OCI-LY1 (cell line): ENCODE measurements around the gene ALKBH2.

Experiments
- H2AFZ ChIP-seq: fragments of 200-600 bp; sonication (generic), shearing (Covaris generic); 2 replicates; pipeline ENCODE4 v1.6.0; 2014; ENCODE audit warnings: antibody characterized with exemption, mild to moderate bottlenecking, low read length
- H3F3A ChIP-seq: fragments of 200-600 bp; sonication (generic), shearing (Covaris generic); 2 replicates; pipeline ENCODE4 v1.6.0; 2014; ENCODE audit warnings: mild to moderate bottlenecking, antibody characterized with exemption, low read length, moderate library complexity; ENCODE audit not compliant: insufficient read depth
- H3K27ac ChIP-seq: fragments of 200-600 bp; sonication (generic); 2 replicates; pipeline ENCODE4 v1.5.1; 2014; ENCODE audit warnings: low read length, mixed run types, mild to moderate bottlenecking, low read depth; ENCODE audit not compliant: poor library complexity, severe bottlenecking
- H3K27me3 ChIP-seq: fragments of 200-600 bp; sonication (generic); 2 replicates; pipeline ENCODE4 v1.6.0; 2014; ENCODE audit warnings: antibody characterized with exemption, mild to moderate bottlenecking, low read length, moderate library complexity; ENCODE audit not compliant: insufficient read depth
- H3K36me3 ChIP-seq: fragments of 200-600 bp; sonication (generic); 2 replicates; pipeline ENCODE4 v1.6.1; 2014; ENCODE audit warnings: mild to moderate bottlenecking, antibody characterized with exemption, low read length, moderate library complexity, mixed read lengths; ENCODE audit not compliant: insufficient read depth
- H3K4me1 ChIP-seq: fragments of 200-600 bp; sonication (generic); 2 replicates; pipeline ENCODE4 v1.5.1; 2014; ENCODE audit warnings: mild to moderate bottlenecking, low read length, moderate library complexity; ENCODE audit not compliant: insufficient read depth, severe bottlenecking
- H3K4me2 ChIP-seq: fragments of 200-600 bp; sonication (generic), shearing (Covaris generic); 2 replicates; pipeline ENCODE4 v1.6.1; 2014; ENCODE audit warnings: low read length
- H3K4me3 ChIP-seq: fragments of 200-600 bp; sonication (generic); 2 replicates; pipeline ENCODE4 v1.5.1; 2014; ENCODE audit warnings: low read length, low read depth, mild to moderate bottlenecking, mixed read lengths; ENCODE audit not compliant: poor library complexity, severe bottlenecking
- H3K79me2 ChIP-seq: fragments of 200-600 bp; shearing (Covaris generic); 2 replicates; pipeline ENCODE4 v1.6.1; 2016; ENCODE audit warnings: mixed run types, low read length, mixed read lengths; ENCODE audit not compliant: insufficient read depth
- H3K9ac ChIP-seq: fragments of 200-600 bp; sonication (generic), shearing (Covaris generic); 2 replicates; pipeline ENCODE4 v1.6.1; 2014; ENCODE audit warnings: mild to moderate bottlenecking, low read length, mixed read lengths
- H3K9me2 ChIP-seq: fragments of 200-600 bp; sonication (generic), shearing (Covaris generic); 2 replicates; pipeline ENCODE4 v1.6.1; 2014; ENCODE audit warnings: low read depth, mild to moderate bottlenecking, low read length, mixed read lengths
- H3K9me3 ChIP-seq: fragments of 200-600 bp; shearing (Covaris generic); 2 replicates; pipeline ENCODE4 v1.6.1; 2014; ENCODE audit warnings: low read length, mixed read lengths
- H4K20me1 ChIP-seq: fragments of 200-600 bp; sonication (generic), shearing (Covaris generic); 2 replicates; pipeline ENCODE4 v1.6.0; 2016; ENCODE audit warnings: mild to moderate bottlenecking, low read length; ENCODE audit not compliant: insufficient read depth
- CTCF ChIP-seq: fragments of 200-600 bp; sonication (generic), shearing (Covaris generic); IDR thresholded peaks from 2 replicates; pipeline ENCODE4 v1.5.1; 2017; ENCODE audit warnings: mild to moderate bottlenecking, antibody characterized with exemption, low read length, moderate library complexity, mixed read lengths
- EZH2 ChIP-seq: fragments of 200-600 bp; sonication (generic), shearing (Covaris generic); IDR thresholded peaks from 2 replicates; pipeline ENCODE4 v1.8.0; 2017; ENCODE audit warnings: borderline replicate concordance, mixed run types, mild to moderate bottlenecking, antibody characterized with exemption, low read length, moderate library complexity, mixed read lengths

The ALKBH2 gene

GRCh38 chr12:109116611-109116949 is 23.3 kb upstream of the ALKBH2 start:
- no peaks in the 10 kb centered on the region for H3K4me1 ChIP-seq
- no peak overlapping the region for H3K27ac ChIP-seq
- no peaks in the 10 kb centered on the region for H3K9me2 ChIP-seq
- H3K36me3 ChIP-seq, result no peaks in the 10 kb centered on the region
- no peaks in the 10 kb centered on the region for H3K79me2 ChIP-seq
- no peaks in the 10 kb centered on the region for H3K27me3 ChIP-seq
- H3K4me3 ChIP-seq, result no peak overlapping the region
- H3K9ac ChIP-seq, result no peak overlapping the region
- no peaks in the 10 kb centered on the region for H4K20me1 ChIP-seq
- H2AFZ ChIP-seq, result no peak overlapping the region
- no peaks in the 10 kb centered on the region for H3F3A ChIP-seq
- no peak overlapping the region for H3K4me2 ChIP-seq
- no peaks in the 10 kb centered on the region for H3K9me3 ChIP-seq
- TF ChIP-seq EZH2, result no peak
- TF ChIP-seq CTCF, result no peak

GRCh38 chr12:109115758-109116610 is 22.7 kb upstream of the ALKBH2 start, which contains the start of gene ACACB:
TSS of gene ACACB (plus strand) at chr12:109116587. CDS start at chr12:109139406, 22,819 bp downstream.
- no peak within 1 kb of the TSS for H3K27ac ChIP-seq

GRCh38 chr12:109115404-109115757 is 22.1 kb upstream of the ALKBH2 start:
- Histone ChIP-seq H2AFZ (no peak overlapping the region), H3K27ac (no peak overlapping the region), H3K79me2 (no peaks in the 10 kb centered on the region), H3K36me3 (no peaks in the 10 kb centered on the region), H3K27me3 (no peaks in the 10 kb centered on the region), H3K9ac (no peak overlapping the region), H3K4me3 (no peak overlapping the region), H4K20me1 (no peaks in the 10 kb centered on the region), H3K4me1 (no peaks in the 10 kb centered on the region), H3K4me2 (no peak overlapping the region), H3K9me3 (no peaks in the 10 kb centered on the region), H3K9me2 (no peaks in the 10 kb centered on the region), H3F3A (no peaks in the 10 kb centered on the region)
- TF ChIP-seq CTCF (no peak), EZH2 (no peak)

More at GRCh38 chr12:109115758-109116610, 22.7 kb upstream of the ALKBH2 start, which contains the start of gene ACACB:
- Histone ChIP-seq H3K4me1 (no peaks in the 10 kb centered on the region), H2AFZ (no peak within 1 kb of the TSS), H3K4me2 (no peak within 1 kb of the TSS), H4K20me1 (no peaks in the 10 kb centered on the region), H3K79me2 (no peaks in the 10 kb centered on the region), H3K9ac (no peak within 1 kb of the TSS), H3F3A (no peaks in the 10 kb centered on the region), H3K9me2 (no peaks in the 10 kb centered on the region), H3K4me3 (no peak within 1 kb of the TSS), H3K9me3 (no peaks in the 10 kb centered on the region), H3K36me3 (no peaks in the 10 kb centered on the region), H3K27me3 (no peaks in the 10 kb centered on the region)
- TF ChIP-seq CTCF, result no peak
- TF ChIP-seq EZH2, result no peak
